Measurements from ENCODE around the gene NMT1. TPM values are rescaled to one million over a fixed set of nuclear protein-coding genes. Genes with fewer than 3 reads are reported as not detected.
A peak's percentile ranks its signal among the peaks of the same experiment; 100 is the strongest.

The NMT1 gene
- total and polyA plus RNA-seq, 2 of the 13 experiments (the other 11 are each of a cell fraction or from before 2014, with no cell fraction given): 75.7 to 142 TPM

- TF ChIP-seq, protein P1, sequence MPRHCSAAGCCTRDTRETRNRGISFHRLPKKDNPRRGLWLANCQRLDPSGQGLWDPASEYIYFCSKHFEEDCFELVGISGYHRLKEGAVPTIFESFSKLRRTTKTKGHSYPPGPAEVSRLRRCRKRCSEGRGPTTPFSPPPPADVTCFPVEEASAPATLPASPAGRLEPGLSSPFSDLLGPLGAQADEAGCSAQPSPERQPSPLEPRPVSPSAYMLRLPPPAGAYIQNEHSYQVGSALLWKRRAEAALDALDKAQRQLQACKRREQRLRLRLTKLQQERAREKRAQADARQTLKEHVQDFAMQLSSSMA (CRISPR knock-in tag; IDR thresholded peaks at IDR 0.05): no peak; the same call in 1 of the 2 replicates
- TF ChIP-seq ZNF17 (CRISPR knock-in tag; IDR thresholded peaks at IDR 0.05): no peak
- no peak for TF ChIP-seq ZNF589 (CRISPR knock-in tag; conservative IDR thresholded peaks at IDR 0.05)
- TF ChIP-seq ARNT (IDR thresholded peaks at IDR 0.05): no peak
- TF ChIP-seq SMARCE1 (IDR thresholded peaks at IDR 0.05; ENCODE audit: borderline replicate concordance): no peak
- no peak for TF ChIP-seq RFXANK (CRISPR knock-in tag; IDR thresholded peaks at IDR 0.05)
- TF ChIP-seq BRCA1 (CRISPR knock-in tag; IDR thresholded peaks at IDR 0.05): no peak
- peak; percentile 61; the same call in 1 of the 2 replicates for TF ChIP-seq ZNF891 (CRISPR knock-in tag; IDR thresholded peaks at IDR 0.05)
- TF ChIP-seq, protein P2, sequence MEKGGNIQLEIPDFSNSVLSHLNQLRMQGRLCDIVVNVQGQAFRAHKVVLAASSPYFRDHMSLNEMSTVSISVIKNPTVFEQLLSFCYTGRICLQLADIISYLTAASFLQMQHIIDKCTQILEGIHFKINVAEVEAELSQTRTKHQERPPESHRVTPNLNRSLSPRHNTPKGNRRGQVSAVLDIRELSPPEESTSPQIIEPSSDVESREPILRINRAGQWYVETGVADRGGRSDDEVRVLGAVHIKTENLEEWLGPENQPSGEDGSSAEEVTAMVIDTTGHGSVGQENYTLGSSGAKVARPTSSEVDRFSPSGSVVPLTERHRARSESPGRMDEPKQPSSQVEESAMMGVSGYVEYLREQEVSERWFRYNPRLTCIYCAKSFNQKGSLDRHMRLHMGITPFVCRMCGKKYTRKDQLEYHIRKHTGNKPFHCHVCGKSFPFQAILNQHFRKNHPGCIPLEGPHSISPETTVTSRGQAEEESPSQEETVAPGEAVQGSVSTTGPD (CRISPR knock-in tag; IDR thresholded peaks at IDR 0.05): no peak
- TF ChIP-seq HNF4A (CRISPR knock-in tag; IDR thresholded peaks at IDR 0.05): no peak
- TF ChIP-seq RORA (CRISPR knock-in tag; IDR thresholded peaks at IDR 0.05): no peak; the same call in 1 of the 2 replicates
- TF ChIP-seq NKX3-1 (CRISPR knock-in tag; IDR thresholded peaks at IDR 0.05): no peak; the same call in 1 of the 2 replicates
- peak; percentile 24; the same call in 1 of the 2 replicates for TF ChIP-seq ZNF274 (CRISPR knock-in tag; IDR thresholded peaks at IDR 0.05)
- TF ChIP-seq KDM5A (IDR thresholded peaks at IDR 0.05; ENCODE audit: borderline replicate concordance, low read length): peak; percentile 59; the same call in 1 of the 2 replicates
- TF ChIP-seq XRCC5 (optimal IDR thresholded peaks at IDR 0.05; ENCODE audit: low read length): peak; percentile 51
- TF ChIP-seq ZNF646 (CRISPR knock-in tag; IDR thresholded peaks at IDR 0.05): no peak
- no peak for TF ChIP-seq MBD4 (IDR thresholded peaks at IDR 0.05; ENCODE audit: borderline replicate concordance, low read length)
- TF ChIP-seq ZNF276 (CRISPR knock-in tag; IDR thresholded peaks at IDR 0.05; ENCODE audit: low read depth): peak; percentile 61; the same call in 1 of the 2 replicates
- TF ChIP-seq ZNF44 (CRISPR knock-in tag; IDR thresholded peaks at IDR 0.05): 0 out of 2 replicates have a peak, but pooled peaks have one; percentile 39
- TF ChIP-seq ZFP36L1 (CRISPR knock-in tag; IDR thresholded peaks at IDR 0.05): no peak
- no peak; the same call in 1 of the 2 replicates for TF ChIP-seq ZIK1 (CRISPR knock-in tag; IDR thresholded peaks at IDR 0.05; ENCODE audit: borderline replicate concordance, low read depth)
These were observed 9.9 kb upstream of the NMT1 start, which contains the start of gene DCAKD (continued) for GRCh38 chr17:45051060-45051719.

All from HepG2 (cell line).